Measurements from ENCODE around the gene PRKCD. TPM values are rescaled to one million over a fixed set of nuclear protein-coding genes. Genes with fewer than 3 reads are reported as not detected.

Gene PRKCD
- total RNA-seq, 2 experiments from 2014 or later = 9.1 to 10.2 TPM

- Mint-ChIP-seq H3K4me3 (no peak overlapping the region), H3K36me3 (ENCODE audit: low read depth) (peaks cover 2% of the 10 kb centered on the region), H3K27me3 (ENCODE audit: low read depth) (no peaks in the 10 kb centered on the region), H3K4me1 (ENCODE audit: low read depth) (no peaks in the 10 kb centered on the region), H3K27ac (no peak overlapping the region), H3K9me3 (no peaks in the 10 kb centered on the region)
- CTCF ChIA-PET = interaction anchor here (0.9 to 1.6 kb wide), 2 partner anchors 15 to 18 kb away, joined by 4 to 9 read pairs; no protein-coding TSS in a partner anchor
- no peak for DNase-seq
- intact Hi-C loops (cut with micrococcal nuclease) = no loop called here
Observed at GRCh38 chr3:53181528-53181927, 20.5 kb downstream of the PRKCD start.

DNA sequence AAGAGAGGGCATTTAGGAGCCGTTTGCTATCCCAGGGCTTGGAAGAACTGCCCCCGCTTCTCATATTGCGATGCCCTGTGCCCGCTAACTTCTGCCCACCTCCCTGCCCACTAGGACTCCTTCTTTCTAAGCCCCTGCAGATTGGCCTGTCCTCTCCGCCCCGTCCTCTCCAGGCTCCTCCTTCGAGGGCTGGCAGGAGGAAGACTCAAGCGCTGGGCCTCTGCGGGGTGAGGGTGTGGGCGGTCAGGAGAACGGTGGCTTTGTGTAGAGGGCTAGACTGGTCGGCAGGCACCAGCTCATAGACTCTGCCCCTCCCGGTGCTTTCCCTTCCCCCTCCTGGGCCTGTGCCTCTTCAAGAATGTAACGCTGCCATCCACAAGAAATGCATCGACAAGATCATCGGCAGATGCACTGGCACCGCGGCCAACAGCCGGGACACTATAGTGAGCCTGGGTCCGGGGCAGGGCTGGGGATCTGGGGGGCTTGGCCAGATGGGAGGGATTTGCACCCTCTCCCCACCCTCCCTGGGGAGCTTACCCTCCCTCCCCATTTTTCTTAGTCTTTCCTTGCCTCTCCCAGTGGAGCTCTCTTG lies 21.9 kb downstream of the PRKCD start:
- no peak for DNase-seq
- peaks cover 2% of the 10 kb centered on the region for H3K36me3 Mint-ChIP-seq (ENCODE audit: low read depth)
- no peaks in the 10 kb centered on the region for H3K27me3 Mint-ChIP-seq (ENCODE audit: low read depth)
- H3K4me1 Mint-ChIP-seq (ENCODE audit: low read depth) = no peaks in the 10 kb centered on the region
- intact Hi-C loops (cut with micrococcal nuclease) = no loop called here
- no peak overlapping the region for H3K4me3 Mint-ChIP-seq
- no peaks in the 10 kb centered on the region for H3K9me3 Mint-ChIP-seq
- CTCF ChIA-PET = interaction anchor here (1.6 kb wide), 1 partner anchor 17 kb away, joined by 4 read pairs; no protein-coding TSS in a partner anchor
- H3K27ac Mint-ChIP-seq = no peak overlapping the region

- intact Hi-C loops (cut with micrococcal nuclease) = no loop called here
Observed at GRCh38 chr3:53183514-53183913, 22.5 kb downstream of the PRKCD start.

DNA sequence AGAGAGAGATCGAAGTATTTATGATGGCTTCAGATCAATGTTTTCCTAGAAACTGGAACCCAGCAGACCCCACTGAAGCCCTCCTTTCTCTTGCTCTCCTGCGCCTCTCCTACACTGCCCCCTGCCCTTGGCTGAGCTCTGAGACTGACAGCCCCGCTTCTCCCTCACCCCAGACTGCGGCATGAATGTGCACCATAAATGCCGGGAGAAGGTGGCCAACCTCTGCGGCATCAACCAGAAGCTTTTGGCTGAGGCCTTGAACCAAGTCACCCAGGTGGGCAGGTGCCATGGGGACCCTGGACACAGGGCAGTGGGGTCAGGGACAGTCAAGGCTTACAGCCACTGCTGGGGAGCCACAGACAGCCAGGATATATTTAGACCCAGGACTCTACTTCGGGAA lies 23.7 kb downstream of the PRKCD start:
- Mint-ChIP-seq H3K27me3 (ENCODE audit: low read depth) (no peaks in the 10 kb centered on the region), H3K4me1 (ENCODE audit: low read depth) (no peaks in the 10 kb centered on the region), H3K36me3 (ENCODE audit: low read depth) (peaks cover 2% of the 10 kb centered on the region), H3K27ac (no peak overlapping the region), H3K9me3 (no peaks in the 10 kb centered on the region), H3K4me3 (no peak overlapping the region)
- intact Hi-C loops (cut with micrococcal nuclease) = no loop called here
- DNase-seq = no peak
- CTCF ChIA-PET = interaction anchor here (1.3 kb wide), 1 partner anchor 12 kb away, joined by 3 read pairs; no protein-coding TSS in a partner anchor

More at GRCh38 chr3:53183514-53183913, 22.5 kb downstream of the PRKCD start:
- no peaks in the 10 kb centered on the region for H3K27me3 Mint-ChIP-seq (ENCODE audit: low read depth)
- CTCF ChIA-PET = no interaction called here
- no peaks in the 10 kb centered on the region for H3K9me3 Mint-ChIP-seq
- H3K4me1 Mint-ChIP-seq (ENCODE audit: low read depth) = no peaks in the 10 kb centered on the region
- no peak for DNase-seq
- H3K4me3 Mint-ChIP-seq = no peak overlapping the region
- H3K36me3 Mint-ChIP-seq (ENCODE audit: low read depth) = peaks cover 2% of the 10 kb centered on the region
- H3K27ac Mint-ChIP-seq = no peak overlapping the region

GRCh38 chr3:53185761-53186465 lies 24.9 kb downstream of the PRKCD start:
- Mint-ChIP-seq H3K27ac (no peak overlapping the region), H3K36me3 (ENCODE audit: low read depth) (peaks cover 5% of the 10 kb centered on the region), H3K4me3 (no peak overlapping the region), H3K9me3 (no peaks in the 10 kb centered on the region), H3K27me3 (ENCODE audit: low read depth) (no peaks in the 10 kb centered on the region), H3K4me1 (ENCODE audit: low read depth) (no peaks in the 10 kb centered on the region)
- CTCF ChIA-PET = interaction anchor here (1.3 kb wide), 1 partner anchor 11 kb away, joined by 3 read pairs; no protein-coding TSS in a partner anchor
- DNase-seq = no peak
- intact Hi-C loops (cut with micrococcal nuclease) = no loop called here

DNA sequence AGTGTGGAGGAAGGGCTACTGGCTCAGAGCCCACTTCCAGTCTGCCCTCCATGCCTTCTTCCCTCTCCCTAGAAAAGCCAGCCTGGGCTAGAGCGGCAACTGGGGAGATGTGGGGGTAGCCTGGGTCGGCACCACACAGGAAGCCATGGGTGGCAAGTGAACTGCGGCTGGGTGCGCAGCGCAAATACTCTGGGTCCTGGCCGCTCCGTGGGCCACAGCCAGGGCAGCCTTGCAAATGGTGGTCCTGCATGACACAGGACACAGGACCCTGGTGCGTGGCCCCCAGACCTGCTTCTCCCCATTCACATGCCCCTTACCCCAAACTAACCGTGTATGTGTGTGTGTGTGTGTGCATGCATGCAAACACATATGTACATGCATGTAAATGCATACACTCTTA lies 25.7 kb downstream of the PRKCD start:
- intact Hi-C loops (cut with micrococcal nuclease) = no loop called here
- no peaks in the 10 kb centered on the region for H3K27me3 Mint-ChIP-seq (ENCODE audit: low read depth)
- no peaks in the 10 kb centered on the region for H3K9me3 Mint-ChIP-seq
- no peak for DNase-seq
- H3K36me3 Mint-ChIP-seq (ENCODE audit: low read depth) = peaks cover 5% of the 10 kb centered on the region
- H3K4me3 Mint-ChIP-seq = no peak overlapping the region
- no peaks in the 10 kb centered on the region for H3K4me1 Mint-ChIP-seq (ENCODE audit: low read depth)
- CTCF ChIA-PET = no interaction called here
- no peak overlapping the region for H3K27ac Mint-ChIP-seq

DNA sequence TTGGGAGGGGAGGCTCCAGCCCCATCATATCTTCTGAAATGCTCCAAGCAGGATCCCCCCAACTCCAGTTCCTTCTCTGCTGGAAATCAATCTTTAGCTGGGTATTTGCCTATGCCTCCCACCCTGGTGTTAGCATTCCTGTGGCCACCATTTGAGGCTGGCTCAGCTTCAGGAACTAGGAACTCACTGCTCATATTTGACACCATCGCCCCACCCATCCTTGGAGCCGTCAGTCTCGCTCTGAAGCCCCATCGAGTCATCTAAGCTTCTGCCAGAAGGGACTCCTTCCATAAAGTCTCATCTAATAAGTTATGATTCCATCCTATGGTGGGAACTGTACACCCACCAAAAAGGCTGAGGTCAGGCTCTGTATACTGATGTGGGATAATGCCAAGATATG lies 26.4 kb downstream of the PRKCD start:
- intact Hi-C loops (cut with micrococcal nuclease) = no loop called here
- CTCF ChIA-PET = no interaction called here
- Mint-ChIP-seq H3K27ac (no peak overlapping the region), H3K4me1 (ENCODE audit: low read depth) (no peaks in the 10 kb centered on the region), H3K9me3 (no peaks in the 10 kb centered on the region), H3K4me3 (no peak overlapping the region), H3K36me3 (ENCODE audit: low read depth) (peaks cover 5% of the 10 kb centered on the region), H3K27me3 (ENCODE audit: low read depth) (no peaks in the 10 kb centered on the region)
- DNase-seq = no peak

DNA sequence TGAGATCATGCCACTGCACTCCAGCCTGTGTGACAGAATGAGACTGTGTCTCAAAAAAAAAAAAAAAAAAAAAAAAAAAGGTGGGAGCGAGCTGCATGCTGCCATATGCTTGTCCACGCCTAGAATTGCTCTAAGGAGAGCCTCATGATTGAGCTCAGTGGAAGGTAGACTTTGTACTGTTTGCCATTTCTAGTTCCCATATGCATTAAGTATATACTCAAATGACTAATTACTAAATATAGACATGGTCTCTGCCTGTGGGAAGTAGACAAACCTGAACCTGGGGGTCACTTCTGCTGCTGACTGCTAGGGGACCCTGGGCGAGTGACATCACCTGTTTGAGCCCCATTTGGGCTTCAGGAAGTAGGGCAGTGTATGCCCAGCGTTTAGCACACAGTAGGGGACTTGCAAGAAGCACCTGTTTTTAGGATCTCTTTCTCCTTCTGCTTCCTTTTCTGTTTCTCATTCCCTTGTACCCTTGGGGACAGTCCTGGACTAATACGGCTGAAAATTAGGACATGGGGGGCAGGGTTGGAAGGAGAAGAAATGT lies 27.2 kb downstream of the PRKCD start:
- Mint-ChIP-seq H3K4me3 (no peak overlapping the region), H3K27ac (no peak overlapping the region), H3K4me1 (ENCODE audit: low read depth) (no peaks in the 10 kb centered on the region), H3K9me3 (no peaks in the 10 kb centered on the region), H3K36me3 (ENCODE audit: low read depth) (peaks cover 5% of the 10 kb centered on the region), H3K27me3 (ENCODE audit: low read depth) (no peaks in the 10 kb centered on the region)
- intact Hi-C loops (cut with micrococcal nuclease) = no loop called here
- DNase-seq = no peak
- CTCF ChIA-PET = no interaction called here

- intact Hi-C loops (cut with micrococcal nuclease) = no loop called here
- no peaks in the 10 kb centered on the region for H3K27me3 Mint-ChIP-seq (ENCODE audit: low read depth)
- no peak overlapping the region for H3K4me3 Mint-ChIP-seq
- no peaks in the 10 kb centered on the region for H3K4me1 Mint-ChIP-seq (ENCODE audit: low read depth)
- no peaks in the 10 kb centered on the region for H3K9me3 Mint-ChIP-seq
- H3K27ac Mint-ChIP-seq = no peak overlapping the region
- CTCF ChIA-PET = no interaction called here
- H3K36me3 Mint-ChIP-seq (ENCODE audit: low read depth) = peaks cover 5% of the 10 kb centered on the region
- no peak for DNase-seq
Observed at GRCh38 chr3:53188720-53189119, 27.7 kb downstream of the PRKCD start.

DNA sequence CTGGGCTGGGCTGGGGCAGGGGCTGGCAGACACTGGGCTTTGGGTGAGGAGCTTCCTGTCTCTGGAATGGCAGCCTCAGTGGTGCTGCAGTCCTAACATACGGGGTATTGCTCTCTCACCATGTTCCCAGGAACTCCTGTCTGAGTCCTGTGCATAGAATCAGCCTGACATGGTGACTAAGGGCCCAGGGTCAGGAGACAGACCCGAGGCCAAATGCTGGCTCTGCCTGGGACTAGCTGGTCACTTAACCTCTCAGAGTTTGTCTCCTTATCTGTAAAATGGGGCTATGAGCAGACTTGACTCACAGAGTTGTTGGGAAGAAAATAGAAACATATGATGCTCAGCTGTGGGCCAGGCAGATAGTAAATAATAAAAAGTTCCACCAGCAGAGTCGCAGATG lies 28.3 kb downstream of the PRKCD start:
- no peak overlapping the region for H3K27ac Mint-ChIP-seq
- CTCF ChIA-PET = no interaction called here
- no peak overlapping the region for H3K4me3 Mint-ChIP-seq
- H3K36me3 Mint-ChIP-seq (ENCODE audit: low read depth) = peaks cover 5% of the 10 kb centered on the region
- no peaks in the 10 kb centered on the region for H3K4me1 Mint-ChIP-seq (ENCODE audit: low read depth)
- H3K27me3 Mint-ChIP-seq (ENCODE audit: low read depth) = no peaks in the 10 kb centered on the region
- H3K9me3 Mint-ChIP-seq = no peaks in the 10 kb centered on the region
- DNase-seq = no peak
- intact Hi-C loops (cut with micrococcal nuclease) = no loop called here

DNA sequence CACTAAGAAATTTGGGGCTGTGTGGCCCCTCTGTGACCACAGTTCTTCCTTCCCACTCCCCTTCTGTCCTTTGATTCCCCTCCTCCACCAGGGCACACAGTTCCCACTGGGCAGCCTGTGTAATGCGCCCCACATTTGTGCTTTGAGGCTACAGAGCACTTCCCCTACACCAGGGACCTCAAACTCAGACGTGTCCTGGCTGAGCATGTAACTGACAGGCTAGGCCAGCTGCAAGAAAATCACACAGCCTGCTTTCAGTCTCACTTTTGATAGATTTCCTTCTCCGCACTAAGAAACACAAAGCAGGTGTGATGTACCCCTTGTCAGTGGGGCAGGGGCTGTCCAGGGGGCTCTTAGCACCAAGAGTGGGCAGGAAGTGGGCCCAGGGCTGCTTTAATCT lies 29.6 kb downstream of the PRKCD start:
- Mint-ChIP-seq H3K9me3 (no peaks in the 10 kb centered on the region), H3K4me1 (ENCODE audit: low read depth) (peaks cover 3% of the 10 kb centered on the region), H3K4me3 (no peak overlapping the region), H3K27me3 (ENCODE audit: low read depth) (no peaks in the 10 kb centered on the region), H3K36me3 (ENCODE audit: low read depth) (peaks cover 3% of the 10 kb centered on the region), H3K27ac (no peak overlapping the region)
- no peak for DNase-seq
- CTCF ChIA-PET = interaction anchor here (0.7 to 1.1 kb wide), 2 partner anchors 57 to 78 kb away, joined by 3 read pairs; no protein-coding TSS in a partner anchor
- intact Hi-C loops (cut with micrococcal nuclease) = no loop called here

- H3K4me3 Mint-ChIP-seq = no peak overlapping the region
- intact Hi-C loops (cut with micrococcal nuclease) = no loop called here
- H3K27me3 Mint-ChIP-seq (ENCODE audit: low read depth) = no peaks in the 10 kb centered on the region
- H3K4me1 Mint-ChIP-seq (ENCODE audit: low read depth) = peaks cover 3% of the 10 kb centered on the region
- no peak for DNase-seq
- H3K36me3 Mint-ChIP-seq (ENCODE audit: low read depth) = peaks cover 3% of the 10 kb centered on the region
- no peaks in the 10 kb centered on the region for H3K9me3 Mint-ChIP-seq
- CTCF ChIA-PET = interaction anchor here (1.0 to 1.6 kb wide), 5 partner anchors 57 to 82 kb away, joined by 3 to 4 read pairs (median 4); no protein-coding TSS in a partner anchor
- no peak overlapping the region for H3K27ac Mint-ChIP-seq
Observed at GRCh38 chr3:53191836-53192480, 30.9 kb downstream of the PRKCD start.
